ENCODE data around the gene SUN5. TPM values are rescaled to one million over a fixed set of nuclear protein-coding genes. Genes with fewer than 3 reads are reported as not detected.

The SUN5 gene
- total and polyA plus RNA-seq, 7 experiments from 2014 or later: not detected

GRCh38 chr20:32983459-32984112, 20.6 kb downstream of the SUN5 start:
- DNase-seq (no peak), ATAC-seq (no peak)
- H3K36me3 Mint-ChIP-seq: no peaks in the 10 kb centered on the region
- peak overlapping the region in 6 of 9 donors; percentile 15 to 67 (median 44) for H3K27ac Mint-ChIP-seq
- peaks cover 3 to 50% (median 46%) of the 10 kb centered on the region in 7 donors for H3K4me1 Mint-ChIP-seq
- no peaks in the 10 kb centered on the region for H3K9me3 ChIP-seq (ENCODE audit: control insufficient read depth in 2 of 3, low read length in 3 of 3)
- no peaks in the 10 kb centered on the region for H3K4me1 ChIP-seq (ENCODE audit: control insufficient read depth in 2 of 2, insufficient read depth in 2 of 2, low read length in 2 of 2)
- ChIA-PET CTCF (interaction anchor here (0.9 kb wide), 1 partner anchor 9 kb away, joined by 3 read pairs; no protein-coding TSS in a partner anchor), POLR2A (interaction anchor here (1.0 to 7.2 kb wide), 2 partner anchors 13 to 163 kb away, joined by 3 to 61 read pairs; no protein-coding TSS in a partner anchor)
- no peak overlapping the region for H3K4me3 Mint-ChIP-seq
- H3K4me3 ChIP-seq (ENCODE audit: low read length): no peak overlapping the region
- H3K27ac ChIP-seq (ENCODE audit: low read depth, low read length): no peak overlapping the region
- H3K9me3 Mint-ChIP-seq: peaks cover 0 to 5% (median 0%) of the 10 kb centered on the region in 11 donors
- H3K27me3 Mint-ChIP-seq: no peaks in the 10 kb centered on the region
- no peaks in the 10 kb centered on the region for H3K27me3 ChIP-seq (ENCODE audit: control insufficient read depth in 2 of 2, insufficient read depth in 2 of 2, low read length in 2 of 2)
- intact Hi-C loops (cut with micrococcal nuclease): no loop called here
- no peaks in the 10 kb centered on the region for H3K36me3 ChIP-seq (ENCODE audit: control insufficient read depth in 2 of 3, insufficient read depth in 3 of 3, low read length in 3 of 3)

- Histone ChIP-seq H3K36me3 (ENCODE audit: control insufficient read depth in 2 of 3, insufficient read depth in 3 of 3, low read length in 3 of 3) (no peaks in the 10 kb centered on the region), H3K4me1 (ENCODE audit: control insufficient read depth in 2 of 2, insufficient read depth in 2 of 2, low read length in 2 of 2) (peaks cover 0 to 2% of the 10 kb centered on the region in 2 donors), H3K27me3 (ENCODE audit: control insufficient read depth in 2 of 2, insufficient read depth in 2 of 2, low read length in 2 of 2) (no peaks in the 10 kb centered on the region), H3K27ac (ENCODE audit: low read depth, low read length) (no peak overlapping the region), H3K4me3 (ENCODE audit: low read length) (no peak overlapping the region), H3K9me3 (ENCODE audit: control insufficient read depth in 2 of 3, low read length in 3 of 3) (no peaks in the 10 kb centered on the region)
- DNase-seq: no peak
- CTCF ChIA-PET: interaction anchor here (0.9 kb wide), 1 partner anchor 9 kb away, joined by 3 read pairs; no protein-coding TSS in a partner anchor
- intact Hi-C loops (cut with micrococcal nuclease): no loop called here
- Mint-ChIP-seq H3K27me3 (no peaks in the 10 kb centered on the region), H3K36me3 (peaks cover 0 to 1% (median 0%) of the 10 kb centered on the region in 5 donors), H3K27ac (peak overlapping the region in 6 of 9 donors; percentile 40 to 78 (median 57)), H3K4me3 (no peak overlapping the region), H3K9me3 (peaks cover 0 to 7% (median 0%) of the 10 kb centered on the region in 11 donors), H3K4me1 (peaks cover 3 to 56% (median 50%) of the 10 kb centered on the region in 7 donors)
- no peak for ATAC-seq
- POLR2A ChIA-PET: interaction anchor here (1.0 to 7.2 kb wide), 2 partner anchors 12 to 163 kb away, joined by 3 to 61 read pairs; no protein-coding TSS in a partner anchor
Measured at GRCh38 chr20:32982617-32983458, 21.4 kb downstream of the SUN5 start.

- Histone ChIP-seq H3K4me3 (ENCODE audit: low read length) (no peak overlapping the region), H3K27ac (ENCODE audit: low read depth, low read length) (no peak overlapping the region), H3K36me3 (ENCODE audit: control insufficient read depth in 2 of 3, insufficient read depth in 3 of 3, low read length in 3 of 3) (no peaks in the 10 kb centered on the region), H3K9me3 (ENCODE audit: control insufficient read depth in 2 of 3, low read length in 3 of 3) (peaks cover 0 to 11% (median 6%) of the 10 kb centered on the region in 3 experiments), H3K27me3 (ENCODE audit: control insufficient read depth in 2 of 2, insufficient read depth in 2 of 2, low read length in 2 of 2) (no peaks in the 10 kb centered on the region), H3K4me1 (ENCODE audit: control insufficient read depth in 2 of 2, insufficient read depth in 2 of 2, low read length in 2 of 2) (peaks cover 6 to 18% of the 10 kb centered on the region in 2 donors)
- Mint-ChIP-seq H3K4me3 (no peak overlapping the region), H3K27me3 (no peaks in the 10 kb centered on the region), H3K36me3 (peaks cover 0 to 12% (median 5%) of the 10 kb centered on the region in 5 donors), H3K27ac (peak overlapping the region in 7 of 9 donors; percentile 7 to 78 (median 48)), H3K9me3 (peaks cover 0 to 24% (median 8%) of the 10 kb centered on the region in 11 donors), H3K4me1 (peaks cover 11 to 71% (median 46%) of the 10 kb centered on the region in 7 donors)
- DNase-seq (no peak), ATAC-seq (no peak)
- intact Hi-C loops (cut with micrococcal nuclease): no loop called here
- CTCF ChIA-PET: interaction anchor here (0.6 to 1.5 kb wide), 4 partner anchors 14 to 203 kb away, joined by 3 to 4 read pairs (median 4); no protein-coding TSS in a partner anchor
- POLR2A ChIA-PET: interaction anchor here (7.2 kb wide), 1 partner anchor 10 kb away, joined by 61 read pairs; no protein-coding TSS in a partner anchor
Measured at GRCh38 chr20:32980990-32981389, 23.2 kb downstream of the SUN5 start.

GRCh38 chr20:32980131-32980941, 23.9 kb downstream of the SUN5 start:
- POLR2A ChIA-PET: no interaction called here
- H3K36me3 Mint-ChIP-seq: peaks cover 0 to 16% (median 5%) of the 10 kb centered on the region in 5 donors
- peaks cover 11 to 69% (median 46%) of the 10 kb centered on the region in 7 donors for H3K4me1 Mint-ChIP-seq
- DNase-seq: no peak
- no peak overlapping the region for H3K27ac ChIP-seq (ENCODE audit: low read depth, low read length)
- intact Hi-C loops (cut with micrococcal nuclease): no loop called here
- no peaks in the 10 kb centered on the region for H3K36me3 ChIP-seq (ENCODE audit: control insufficient read depth in 2 of 3, insufficient read depth in 3 of 3, low read length in 3 of 3)
- peak overlapping the region in 3 of 9 donors; percentile 10 to 78 (median 73) for H3K27ac Mint-ChIP-seq
- H3K4me3 Mint-ChIP-seq: no peak overlapping the region
- no peaks in the 10 kb centered on the region for H3K27me3 ChIP-seq (ENCODE audit: control insufficient read depth in 2 of 2, insufficient read depth in 2 of 2, low read length in 2 of 2)
- peaks cover 7 to 24% of the 10 kb centered on the region in 2 donors for H3K4me1 ChIP-seq (ENCODE audit: control insufficient read depth in 2 of 2, insufficient read depth in 2 of 2, low read length in 2 of 2)
- no peaks in the 10 kb centered on the region for H3K27me3 Mint-ChIP-seq
- ATAC-seq: no peak
- CTCF ChIA-PET: interaction anchor here (0.6 to 1.5 kb wide), 2 partner anchors 13 to 36 kb away, joined by 3 to 4 read pairs; no protein-coding TSS in a partner anchor
- no peak overlapping the region for H3K4me3 ChIP-seq (ENCODE audit: low read length)
- H3K9me3 Mint-ChIP-seq: peaks cover 0 to 31% (median 10%) of the 10 kb centered on the region in 11 donors
- H3K9me3 ChIP-seq (ENCODE audit: control insufficient read depth in 2 of 3, low read length in 3 of 3): peaks cover 0 to 15% (median 7%) of the 10 kb centered on the region in 3 experiments

- CTCF ChIA-PET: interaction anchor here (1.5 kb wide), 1 partner anchor 12 kb away, joined by 4 read pairs; no protein-coding TSS in a partner anchor
- Mint-ChIP-seq H3K36me3 (peaks cover 4 to 18% (median 8%) of the 10 kb centered on the region in 5 donors), H3K4me1 (peaks cover 18 to 62% (median 37%) of the 10 kb centered on the region in 7 donors), H3K27me3 (no peaks in the 10 kb centered on the region), H3K4me3 (peak overlapping the region in 1 of 10 donors; percentile 29), H3K27ac (peak overlapping the region in 8 of 9 donors; percentile 25 to 77 (median 53)), H3K9me3 (peaks cover 0 to 40% (median 12%) of the 10 kb centered on the region in 11 donors)
- no peak for DNase-seq
- H3K27ac ChIP-seq (ENCODE audit: low read depth, low read length): no peak overlapping the region
- no peak overlapping the region for H3K4me3 ChIP-seq (ENCODE audit: low read length)
- ATAC-seq: no peak
- H3K36me3 ChIP-seq (ENCODE audit: control insufficient read depth in 2 of 3, insufficient read depth in 3 of 3, low read length in 3 of 3): no peaks in the 10 kb centered on the region
- POLR2A ChIA-PET: no interaction called here
- intact Hi-C loops (cut with micrococcal nuclease): no loop called here
- peaks cover 0 to 15% (median 7%) of the 10 kb centered on the region in 3 experiments for H3K9me3 ChIP-seq (ENCODE audit: control insufficient read depth in 2 of 3, low read length in 3 of 3)
- H3K4me1 ChIP-seq (ENCODE audit: control insufficient read depth in 2 of 2, insufficient read depth in 2 of 2, low read length in 2 of 2): peaks cover 7 to 30% of the 10 kb centered on the region in 2 donors
- no peaks in the 10 kb centered on the region for H3K27me3 ChIP-seq (ENCODE audit: control insufficient read depth in 2 of 2, insufficient read depth in 2 of 2, low read length in 2 of 2)
Measured at GRCh38 chr20:32979201-32979998, 24.8 kb downstream of the SUN5 start.

Data from naive thymus-derived CD4-positive, alpha-beta T cell (primary cell).